ENCODE measurements around the gene CRABP2. TPM values are rescaled to one million over a fixed set of nuclear protein-coding genes. Genes with fewer than 3 reads are reported as not detected.

Gene CRABP2
- total and polyA plus RNA-seq, 2 of the 13 experiments (the other 11 are each of a cell fraction or from before 2014, with no cell fraction given), result 0.40 to 0.60 TPM

- TF ChIP-seq ZNF773 (CRISPR knock-in tag; IDR thresholded peaks at IDR 0.05; ENCODE audit: borderline replicate concordance) (no peak), ZBTB40 (IDR thresholded peaks at IDR 0.05) (no peak), ZBTB40 (CRISPR knock-in tag; IDR thresholded peaks at IDR 0.05) (peak; percentile 12; the same call in 1 of the 2 replicates), ZNF660 (CRISPR knock-in tag; IDR thresholded peaks at IDR 0.05; ENCODE audit: borderline replicate concordance, low read depth) (no peak), ZNF510 (CRISPR knock-in tag; IDR thresholded peaks at IDR 0.05; ENCODE audit: low read depth) (no peak), HNF1A (IDR thresholded peaks at IDR 0.05; ENCODE audit: low read depth) (no peak), HNF1A (CRISPR knock-in tag; IDR thresholded peaks at IDR 0.05; ENCODE audit: borderline replicate concordance) (peak; percentile 28; the same call in 1 of the 2 replicates), NCOA1 (CRISPR knock-in tag; IDR thresholded peaks at IDR 0.05) (no peak)
- TF ChIP-seq, protein P1, sequence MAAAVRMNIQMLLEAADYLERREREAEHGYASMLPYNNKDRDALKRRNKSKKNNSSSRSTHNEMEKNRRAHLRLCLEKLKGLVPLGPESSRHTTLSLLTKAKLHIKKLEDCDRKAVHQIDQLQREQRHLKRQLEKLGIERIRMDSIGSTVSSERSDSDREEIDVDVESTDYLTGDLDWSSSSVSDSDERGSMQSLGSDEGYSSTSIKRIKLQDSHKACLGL (CRISPR knock-in tag; IDR thresholded peaks at IDR 0.05), result peak; percentile 84
- TF ChIP-seq, protein P2, sequence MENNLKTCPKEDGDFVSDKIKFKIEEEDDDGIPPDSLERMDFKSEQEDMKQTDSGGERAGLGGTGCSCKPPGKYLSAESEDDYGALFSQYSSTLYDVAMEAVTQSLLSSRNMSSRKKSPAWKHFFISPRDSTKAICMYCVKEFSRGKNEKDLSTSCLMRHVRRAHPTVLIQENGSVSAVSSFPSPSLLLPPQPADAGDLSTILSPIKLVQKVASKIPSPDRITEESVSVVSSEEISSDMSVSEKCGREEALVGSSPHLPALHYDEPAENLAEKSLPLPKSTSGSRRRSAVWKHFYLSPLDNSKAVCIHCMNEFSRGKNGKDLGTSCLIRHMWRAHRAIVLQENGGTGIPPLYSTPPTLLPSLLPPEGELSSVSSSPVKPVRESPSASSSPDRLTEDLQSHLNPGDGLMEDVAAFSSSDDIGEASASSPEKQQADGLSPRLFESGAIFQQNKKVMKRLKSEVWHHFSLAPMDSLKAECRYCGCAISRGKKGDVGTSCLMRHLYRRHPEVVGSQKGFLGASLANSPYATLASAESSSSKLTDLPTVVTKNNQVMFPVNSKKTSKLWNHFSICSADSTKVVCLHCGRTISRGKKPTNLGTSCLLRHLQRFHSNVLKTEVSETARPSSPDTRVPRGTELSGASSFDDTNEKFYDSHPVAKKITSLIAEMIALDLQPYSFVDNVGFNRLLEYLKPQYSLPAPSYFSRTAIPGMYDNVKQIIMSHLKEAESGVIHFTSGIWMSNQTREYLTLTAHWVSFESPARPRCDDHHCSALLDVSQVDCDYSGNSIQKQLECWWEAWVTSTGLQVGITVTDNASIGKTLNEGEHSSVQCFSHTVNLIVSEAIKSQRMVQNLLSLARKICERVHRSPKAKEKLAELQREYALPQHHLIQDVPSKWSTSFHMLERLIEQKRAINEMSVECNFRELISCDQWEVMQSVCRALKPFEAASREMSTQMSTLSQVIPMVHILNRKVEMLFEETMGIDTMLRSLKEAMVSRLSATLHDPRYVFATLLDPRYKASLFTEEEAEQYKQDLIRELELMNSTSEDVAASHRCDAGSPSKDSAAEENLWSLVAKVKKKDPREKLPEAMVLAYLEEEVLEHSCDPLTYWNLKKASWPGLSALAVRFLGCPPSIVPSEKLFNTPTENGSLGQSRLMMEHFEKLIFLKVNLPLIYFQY (CRISPR knock-in tag; IDR thresholded peaks at IDR 0.05; ENCODE audit: borderline replicate concordance), result peak; percentile 75; the same call in 1 of the 2 replicates
Measured at GRCh38 chr1:156659988-156660751, 45.2 kb downstream of the CRABP2 start (continued).
